Cortex of kidney (tissue), 1 donor: ENCODE data around the gene SMIM9.

Source experiments
- DNase-seq: peaks from one replicate; lab custom pipeline; 2025; lab: John Stamatoyannopoulos, UW

The SMIM9 gene

DNA sequence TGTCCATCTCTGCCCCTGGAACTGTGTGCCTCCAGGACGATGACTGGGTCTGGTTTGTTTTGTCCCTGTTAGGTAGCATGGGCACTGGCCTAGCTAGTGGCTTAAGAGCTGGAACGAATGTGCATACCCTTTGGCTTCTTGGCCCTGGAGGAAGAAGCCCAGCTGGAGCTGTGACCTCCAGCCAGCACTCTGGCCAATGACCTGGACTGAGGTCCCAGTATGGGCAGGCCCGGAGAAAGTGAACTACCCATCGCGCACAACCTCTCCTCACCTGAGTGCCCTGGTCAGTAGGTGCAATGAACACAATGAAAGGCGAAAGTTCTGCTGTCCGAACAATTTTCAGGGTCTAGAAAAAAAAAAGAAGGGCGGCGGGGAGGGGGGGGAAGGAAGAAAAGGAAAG, 53.5 kb downstream of the SMIM9 start:
- no peak for DNase-seq

DNA sequence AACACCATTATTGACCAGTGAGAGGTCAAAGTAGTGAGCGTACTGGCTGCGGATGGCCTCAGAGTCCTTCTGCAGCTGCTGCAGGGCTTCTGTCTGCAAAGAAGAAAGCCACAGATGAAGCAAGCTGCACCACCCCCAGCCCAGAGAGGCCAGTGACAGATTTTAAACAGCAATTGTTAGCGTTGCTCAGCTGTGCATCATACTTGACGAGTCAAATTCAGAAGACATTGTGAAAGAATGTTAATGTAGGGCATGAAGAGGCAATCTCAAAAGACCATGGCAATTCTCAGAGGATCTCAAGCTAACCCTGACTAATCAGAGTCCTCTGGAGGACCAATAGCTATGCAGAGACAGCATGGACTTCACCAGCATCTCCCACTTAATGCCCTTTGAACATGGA, 55.2 kb downstream of the SMIM9 start:
- DNase-seq, result no peak

DNA sequence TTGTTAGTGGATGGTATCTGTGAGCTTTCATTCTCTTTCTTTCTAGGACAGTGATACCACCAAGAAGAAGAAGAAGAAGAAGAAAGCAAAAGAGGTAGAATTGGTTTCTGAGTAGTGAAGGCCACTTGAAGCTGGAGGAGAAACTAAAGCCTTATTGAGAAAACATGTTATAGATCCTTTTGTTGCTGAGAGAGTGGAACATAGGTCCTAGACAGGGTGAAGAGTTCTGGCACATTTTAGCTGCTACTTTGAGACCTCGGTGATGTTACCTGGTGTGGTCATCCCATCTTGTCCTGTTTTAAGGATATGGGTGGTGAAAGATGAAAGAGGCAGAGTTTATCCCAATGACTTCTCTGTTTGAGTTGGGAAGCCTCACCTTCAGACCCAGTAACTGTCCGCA, 57.7 kb downstream of the SMIM9 start:
- no peak for DNase-seq

GRCh38 chrX:154775419-154776349, 58.8 kb downstream of the SMIM9 start:
- DNase-seq, result no peak

- DNase-seq, result no peak
These were observed 59.8 kb downstream of the SMIM9 start for GRCh38 chrX:154774622-154775021.
